HepG2 (cell line): ENCODE results near the gene NT5DC4. TPM values are rescaled to one million over a fixed set of nuclear protein-coding genes. Genes with fewer than 3 reads are reported as not detected.

Experiments
- GTF2F1 ChIP-seq: fragments of 150-350 bp; IDR thresholded peaks from 2 replicates; pipeline ENCODE4 v1.6.1; 2014; ENCODE audit warnings: low read length
- MBD4 ChIP-seq: IDR thresholded peaks from 2 replicates; pipeline ENCODE4 v1.6.1; 2012; ENCODE audit warnings: low read length, inconsistent platforms, borderline replicate concordance
- MEIS1 ChIP-seq: sonication (generic); formaldehyde crosslinking; IDR thresholded peaks from 2 replicates; pipeline ENCODE4 v1.9.0; 2021; ENCODE audit warnings: mild to moderate bottlenecking, missing genetic modification reagents, moderate library complexity, borderline replicate concordance
- NFKBIZ ChIP-seq: IDR thresholded peaks from 2 replicates; pipeline ENCODE4 v1.6.1; 2018; ENCODE audit warnings: missing genetic modification reagents, missing compliant biosample characterization
- NR1H2 ChIP-seq: sonication (generic); formaldehyde crosslinking; IDR thresholded peaks from 2 replicates; pipeline ENCODE4 v1.8.1; 2022; ENCODE audit warnings: low read depth, missing genetic modification reagents, borderline replicate concordance
- NR2F1 ChIP-seq, 2 experiments: fragments of 450-650 bp in 1 of 2; formaldehyde crosslinking in 1 of 2; IDR thresholded peaks; 2 replicates each; pipeline versions ENCODE4 v1.5.0 to v1.6.1; 2016 to 2020; ENCODE audit warnings: mild to moderate bottlenecking in 1 of 2, missing compliant biosample characterization in 1 of 2, missing genetic modification reagents in 1 of 2, moderate library complexity in 1 of 2
- ZBTB40 ChIP-seq, 2 experiments: fragments of 450-650 bp in 1 of 2; sonication (generic) in 1 of 2; formaldehyde crosslinking in 1 of 2; IDR thresholded peaks; 2 replicates each; pipeline versions ENCODE4 v1.6.1 to v1.8.0; 2016 to 2022; ENCODE audit warnings: antibody characterized with exemption in 1 of 2, mild to moderate bottlenecking in 1 of 2, missing genetic modification reagents in 1 of 2
- ZBTB49 ChIP-seq: sonication (generic); formaldehyde crosslinking; IDR thresholded peaks from 2 replicates; pipeline ENCODE4 v1.4.0; 2020; ENCODE audit warnings: missing genetic modification reagents, borderline replicate concordance
- ZKSCAN5 ChIP-seq: sonication (generic); formaldehyde crosslinking; IDR thresholded peaks from 2 replicates; pipeline ENCODE4 v1.5.1; 2020; ENCODE audit warnings: mild to moderate bottlenecking, missing genetic modification reagents
- ZNF180 ChIP-seq: sonication (generic); formaldehyde crosslinking; IDR thresholded peaks from 2 replicates; pipeline ENCODE4 v1.4.0; 2020; ENCODE audit warnings: low read depth, missing genetic modification reagents, borderline replicate concordance
- ZNF460 ChIP-seq: sonication (generic); formaldehyde crosslinking; IDR thresholded peaks from 2 replicates; pipeline ENCODE4 v1.5.1; 2020; ENCODE audit warnings: missing genetic modification reagents, mild to moderate bottlenecking, borderline replicate concordance
- ZNF547 ChIP-seq: sonication (generic); formaldehyde crosslinking; IDR thresholded peaks from 2 replicates; pipeline ENCODE4 v1.5.1; 2020; ENCODE audit warnings: mild to moderate bottlenecking, missing genetic modification reagents
- ZNF614 ChIP-seq: IDR thresholded peaks from 2 replicates; pipeline ENCODE4 v1.6.1; 2018; ENCODE audit warnings: missing biosample characterization, missing genetic modification reagents, inconsistent platforms, borderline replicate concordance
- ZNF761 ChIP-seq: sonication (generic); formaldehyde crosslinking; conservative IDR thresholded peaks from 2 replicates; pipeline ENCODE4 v1.4.0; 2020; ENCODE audit warnings: mild to moderate bottlenecking, missing genetic modification reagents
- ZNF839 ChIP-seq: sonication (generic); formaldehyde crosslinking; IDR thresholded peaks from 2 replicates; pipeline ENCODE4 v1.4.0; 2020; ENCODE audit warnings: missing genetic modification reagents, mild to moderate bottlenecking, borderline replicate concordance
- polyA plus RNA-seq, 8 experiments: library from polyadenylated mRNA; depleted of rRNA in 3 of 8; stranded (reverse) in 7 of 8; unstranded in 1 of 8; fragments of >200 nt; fragmentation: Illumina TruSeq in 4 of 8; extraction: Trizol in 4 of 8; gene quantifications; 2 replicates each; pipeline versions ENCODE4 v1.2.1 to v1.2.3, GENCODE V29; 2011 to 2016; ENCODE audit warnings: low read depth in 4 of 8, missing spikeins in 1 of 8, mixed read lengths in 1 of 8; ENCODE audit not compliant: insufficient read depth in 1 of 8
- total RNA-seq, 5 experiments: library from RNA; depleted of rRNA; stranded (reverse); fragments of >200 nt; fragmentation: Illumina TruSeq; extraction: Trizol; gene quantifications; 2 replicates each; pipeline ENCODE4 v1.2.3, GENCODE V29; 2016; ENCODE audit warnings: low read depth in 1 of 5
- TF ChIP-seq, protein P1 (sequence below): sonication (generic); formaldehyde crosslinking; IDR thresholded peaks from 2 replicates; pipeline ENCODE4 v1.5.1; 2020; ENCODE audit warnings: missing genetic modification reagents, mild to moderate bottlenecking, borderline replicate concordance

The NT5DC4 gene
- total and polyA plus RNA-seq, 2 of the 13 experiments (the other 11 are each of a cell fraction or from before 2014, with no cell fraction given), result 0.04 to 4.2 TPM

GRCh38 chr2:112726487-112727190 is 5.8 kb downstream of the NT5DC4 start (continued):
- TF ChIP-seq MBD4 (no peak), ZNF547 (CRISPR knock-in tag) (peak; percentile 79), ZBTB40 (IDR thresholded peaks at IDR 0.05) (no peak), ZBTB40 (CRISPR knock-in tag; IDR thresholded peaks at IDR 0.05) (peak; percentile 67; the same call in 1 of the 2 replicates), ZNF460 (CRISPR knock-in tag) (no peak), GTF2F1 (peak; percentile 59; the same call in 1 of the 2 replicates), MEIS1 (CRISPR knock-in tag) (no peak; the same call in 1 of the 2 replicates), ZNF614 (CRISPR knock-in tag) (peak; percentile 88), ZNF839 (CRISPR knock-in tag) (no peak), NFKBIZ (CRISPR knock-in tag) (0 out of 2 replicates have a peak, but pooled peaks have one; percentile 42), ZKSCAN5 (CRISPR knock-in tag) (no peak), NR1H2 (CRISPR knock-in tag) (no peak), ZNF180 (CRISPR knock-in tag) (no peak), NR2F1 (CRISPR knock-in tag; IDR thresholded peaks at IDR 0.05) (peak in 1 of 2 experiments; percentile 57; a peak in 1 of 4 replicates), ZBTB49 (CRISPR knock-in tag) (no peak), ZNF761 (CRISPR knock-in tag) (0 out of 2 replicates have a peak, but pooled peaks have one; percentile 62)
- TF ChIP-seq, protein P1, sequence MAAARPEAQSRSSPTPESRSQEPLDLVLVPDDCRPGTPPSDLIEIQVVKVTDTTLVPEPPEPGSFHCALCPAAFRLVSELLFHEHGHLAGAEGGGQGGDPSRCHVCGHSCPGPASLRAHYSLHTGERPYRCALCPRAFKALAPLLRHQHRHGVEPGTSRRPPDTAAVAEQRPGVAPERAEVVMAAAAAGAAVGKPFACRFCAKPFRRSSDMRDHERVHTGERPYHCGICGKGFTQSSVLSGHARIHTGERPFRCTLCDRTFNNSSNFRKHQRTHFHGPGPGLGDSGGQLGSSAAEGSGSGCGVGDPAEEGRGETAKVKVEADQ (CRISPR knock-in tag), result peak; percentile 74; the same call in 1 of the 2 replicates
